Activated CD8-positive, alpha-beta memory T cell treated with anti-CD3 and anti-CD28 coated beads for 24 hours (primary cell): ENCODE data around the gene PGA3.
A peak's percentile ranks its signal among the peaks of the same experiment; 100 is the strongest.
"Not testable (repeated sequence)": the region's sequence is repeated elsewhere in the genome, so short reads cannot be mapped to it uniquely, and the experiment has no call there.

ENCODE experiments used
- DNase-seq: peaks from one replicate; pipeline ENCODE4 v3.0.0-alpha.2; 2020

The PGA3 gene

DNA sequence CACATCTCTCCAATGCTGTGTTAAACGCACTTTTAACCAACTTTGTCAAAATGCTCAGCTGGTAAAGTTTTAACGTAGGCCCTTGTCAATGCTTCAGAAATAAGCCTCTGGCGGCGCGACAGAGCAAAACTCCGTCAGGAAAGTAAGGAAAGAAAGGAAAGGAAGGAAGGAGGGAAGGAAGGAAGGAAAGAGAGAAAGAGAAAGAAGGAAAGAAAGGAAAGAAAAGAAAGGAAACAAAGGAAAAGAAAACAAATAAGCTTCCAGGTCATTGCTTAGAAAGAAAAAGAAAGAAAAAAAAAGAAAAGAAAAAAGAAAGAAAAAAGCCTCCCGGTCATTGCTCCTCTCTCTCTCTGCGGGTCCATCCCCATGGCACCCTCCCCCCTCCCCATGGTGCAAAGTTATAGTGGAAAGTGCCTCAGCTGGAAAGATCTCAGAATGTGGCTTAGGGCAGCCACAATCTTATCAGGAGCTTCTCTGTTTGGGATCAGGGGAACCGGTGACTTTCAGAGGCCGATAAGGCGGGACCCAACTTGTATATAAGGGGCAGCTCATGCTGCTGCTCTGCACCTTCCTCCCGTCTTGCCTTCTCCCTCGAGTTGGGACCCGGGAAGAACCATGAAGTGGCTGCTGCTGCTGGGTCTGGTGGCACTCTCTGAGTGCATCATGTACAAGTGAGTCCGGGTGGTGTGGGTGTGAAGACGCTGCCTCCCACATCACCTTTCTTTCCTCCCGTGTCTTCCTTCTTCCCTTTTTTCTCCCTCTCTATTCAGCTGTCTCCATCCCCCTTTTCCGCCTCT is at the start of gene PGA3:
TSS of gene PGA3 (plus strand) at position 566 of the 797 bp plus-strand sequence. CDS start at position 616, 50 bp downstream.
- not testable (repeated sequence) for DNase-seq

- DNase-seq: no peak
Observed at GRCh38 chr11:61153593-61154095, 49.7 kb upstream of the PGA3 start.

DNA sequence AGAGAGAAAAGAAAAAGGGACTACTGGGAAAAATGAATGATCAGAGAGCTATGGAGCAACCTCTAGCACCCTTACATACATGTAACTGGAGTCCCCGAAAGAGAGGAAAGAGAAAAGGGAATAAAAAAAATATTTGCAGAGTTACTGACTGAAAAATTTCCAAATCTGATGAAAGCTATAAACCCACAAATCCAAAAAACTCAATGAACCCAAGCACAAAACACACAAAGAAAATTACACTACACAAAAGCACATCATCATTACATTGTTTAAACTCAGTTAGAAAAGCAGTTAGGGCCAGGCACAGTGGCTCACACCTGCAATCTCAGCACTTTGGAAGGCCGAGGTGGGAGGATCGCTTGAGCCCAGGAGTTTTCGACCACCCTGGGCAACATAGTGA is 48.8 kb upstream of the PGA3 start:
- DNase-seq: no peak

DNA sequence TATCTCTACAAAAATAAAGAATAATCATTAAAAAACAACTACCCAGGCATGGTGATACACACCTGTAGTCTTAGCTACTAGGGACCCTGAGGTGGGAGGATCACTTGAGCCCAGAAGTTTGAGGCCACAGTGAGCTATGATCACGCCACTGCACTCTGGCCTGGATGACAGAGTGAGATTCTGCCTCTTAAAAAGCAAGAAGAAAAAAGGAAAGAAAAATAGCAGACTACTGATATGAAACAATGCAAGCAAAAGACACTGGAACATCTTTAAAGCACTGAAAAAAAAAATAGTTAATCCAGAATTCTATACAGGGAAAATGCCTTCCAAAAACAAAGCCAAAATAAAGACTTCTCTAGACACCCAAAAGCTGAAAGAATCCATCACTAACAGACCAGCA is 48.0 kb upstream of the PGA3 start:
- no peak for DNase-seq

DNA sequence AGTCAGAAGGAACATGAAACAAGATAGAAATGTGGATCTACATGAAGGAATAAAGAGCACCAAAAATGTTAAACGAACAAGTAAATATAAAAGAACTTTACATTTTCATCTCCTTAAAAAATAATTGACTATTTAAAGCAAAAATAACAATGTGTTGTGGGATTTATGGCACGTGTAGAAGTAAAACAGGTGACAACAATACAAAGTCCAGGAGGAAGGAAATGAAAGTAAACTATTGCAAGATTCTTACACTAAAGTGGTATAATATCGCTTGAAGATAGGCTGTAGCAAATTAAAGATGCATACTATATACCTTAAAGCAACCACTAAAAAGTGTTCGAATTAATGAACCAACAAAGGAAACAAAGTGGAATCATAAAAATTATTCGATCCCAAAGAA is 47.6 kb upstream of the PGA3 start:
- no peak for DNase-seq

DNA sequence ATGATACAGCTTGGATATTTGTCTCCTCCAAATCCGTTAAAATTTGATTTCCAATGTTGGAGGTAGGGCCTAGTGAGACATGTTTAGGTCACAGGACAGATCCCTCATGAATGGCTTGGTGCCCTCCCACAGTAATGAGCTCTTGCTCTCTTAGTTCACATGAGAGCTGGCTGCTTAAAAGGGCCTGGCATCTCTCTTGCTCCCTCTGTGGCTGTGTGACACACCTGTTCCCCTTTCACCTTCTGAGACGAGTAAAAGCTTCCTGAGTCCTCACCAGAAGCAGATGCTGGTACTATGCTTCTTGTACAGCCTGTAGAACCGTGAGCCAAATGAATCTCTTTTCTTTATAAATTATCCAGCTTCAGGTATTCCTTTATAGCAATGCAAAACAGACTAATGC is 45.6 kb upstream of the PGA3 start:
- DNase-seq: no peak

DNA sequence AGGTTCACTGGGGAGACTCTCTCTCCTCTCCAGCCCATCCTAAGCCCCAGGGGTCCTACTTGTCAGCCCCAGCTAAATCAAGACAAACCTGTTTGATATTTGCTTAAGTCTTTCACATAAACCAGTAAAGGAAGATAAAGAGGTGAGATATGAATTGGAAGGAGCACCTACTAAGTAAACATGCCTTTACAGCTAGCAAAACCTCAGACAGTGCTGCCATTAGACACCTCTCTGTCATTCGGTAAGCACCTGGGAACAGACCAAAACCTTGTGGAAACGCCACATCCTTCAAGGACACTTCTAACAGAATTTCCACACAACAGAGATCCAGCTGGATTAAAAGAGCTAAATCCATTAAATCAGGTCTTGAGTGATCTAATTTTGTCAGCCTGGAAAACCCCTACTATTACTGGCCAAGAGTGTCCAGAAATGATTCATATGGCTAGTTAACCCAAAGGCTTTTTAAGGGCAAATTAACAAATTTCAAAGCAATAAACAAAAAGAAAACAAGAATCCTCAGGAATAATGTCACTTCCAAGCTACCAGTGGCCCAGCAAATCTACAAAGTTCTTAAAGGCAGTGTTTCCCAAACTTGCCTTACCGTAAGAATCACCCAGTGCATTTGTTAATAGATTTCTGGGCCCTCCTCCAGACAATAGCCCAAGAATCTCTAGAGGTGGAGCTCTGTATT is 44.5 kb upstream of the PGA3 start:
- no peak for DNase-seq

- no peak for DNase-seq
Observed at GRCh38 chr11:61160487-61161189, 42.7 kb upstream of the PGA3 start.

DNA sequence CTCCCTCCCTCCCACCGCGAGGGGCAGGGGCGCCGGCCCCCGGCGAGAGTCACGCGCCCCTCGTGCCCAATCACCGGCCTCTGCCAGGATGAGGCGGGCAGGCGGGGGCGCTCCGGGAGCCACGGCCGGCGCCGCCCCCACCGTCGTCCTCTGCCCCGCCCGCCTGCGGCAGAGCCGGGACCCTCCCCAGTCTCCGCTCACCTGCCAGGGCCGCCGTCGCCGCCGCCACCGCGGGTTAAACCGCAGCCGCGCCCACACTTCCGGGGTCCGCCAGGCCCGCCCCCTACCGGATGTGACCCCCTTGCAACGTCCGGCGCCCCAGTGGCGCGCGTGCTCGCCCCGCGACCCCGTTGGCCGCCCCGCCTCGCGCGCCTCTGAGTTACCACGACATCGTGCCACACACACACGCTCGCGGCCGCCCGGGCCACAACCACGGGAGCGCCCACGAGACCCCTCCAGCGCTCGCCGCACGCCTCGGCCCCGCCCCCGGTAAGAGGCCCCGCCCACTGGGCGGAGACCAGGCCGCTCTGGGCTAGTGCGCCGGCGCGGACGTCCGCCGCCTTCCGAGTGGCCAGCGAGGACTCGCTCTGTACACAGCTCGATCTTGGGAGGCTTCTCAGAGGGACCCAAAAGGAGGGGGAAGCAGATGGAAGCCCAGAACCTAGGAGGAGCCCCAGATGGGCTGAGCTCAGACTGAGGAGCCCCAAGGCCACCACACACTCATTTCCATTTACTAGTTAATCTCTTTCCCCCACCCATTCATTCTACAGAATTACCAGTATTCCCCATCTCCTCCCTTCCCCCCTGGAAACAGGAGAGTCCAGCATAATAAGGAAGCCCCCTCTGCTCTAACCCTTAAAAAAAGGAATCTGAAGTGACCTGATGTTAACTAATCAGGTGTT is 41.9 kb upstream of the PGA3 start, which contains the start of gene VPS37C:
TSS of gene VPS37C (minus strand) at position 237 of the 902 bp plus-strand sequence. CDS start 22,597 bp downstream, outside the sequence.
- peak; percentile 97 for DNase-seq

DNA sequence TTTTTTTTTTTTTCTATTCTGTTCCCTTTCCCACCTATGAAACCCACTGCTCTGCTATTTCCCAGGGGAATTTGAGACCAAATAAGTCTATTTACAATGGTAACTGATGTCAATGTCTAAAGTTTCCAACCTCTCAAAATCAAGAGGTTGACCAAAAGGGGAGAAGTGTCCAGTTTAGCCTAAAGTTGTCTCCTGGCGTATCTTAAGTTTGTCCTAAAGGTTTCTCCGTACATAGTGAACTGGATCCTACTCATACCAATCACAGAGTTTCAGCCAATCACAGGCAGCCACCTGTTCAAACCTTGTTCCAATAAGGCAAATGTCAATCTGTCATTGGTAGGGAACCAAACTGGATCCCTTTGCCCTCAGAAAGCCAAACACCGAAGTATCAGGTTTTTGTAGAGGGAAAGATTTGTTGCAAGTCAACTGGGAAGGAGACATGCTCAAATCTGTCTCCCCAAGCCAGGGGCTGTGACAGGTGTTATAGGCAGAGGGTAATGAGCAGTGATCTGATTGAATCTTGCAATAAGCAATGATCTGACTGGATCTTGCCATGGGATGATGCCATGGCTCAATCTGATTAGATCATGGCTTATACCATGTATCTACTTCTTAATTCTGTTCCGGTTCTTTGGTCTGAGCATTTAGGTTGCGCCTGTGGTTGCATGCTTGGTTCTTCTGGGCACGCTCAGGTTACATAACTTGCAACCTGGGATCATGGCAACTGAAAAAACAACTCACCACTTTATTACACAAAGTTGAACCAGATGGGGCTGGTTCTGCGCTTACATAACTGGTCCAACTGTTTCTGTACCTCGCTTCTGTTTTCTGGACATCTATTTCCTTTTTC is 41.0 kb upstream of the PGA3 start:
- no peak for DNase-seq

DNA sequence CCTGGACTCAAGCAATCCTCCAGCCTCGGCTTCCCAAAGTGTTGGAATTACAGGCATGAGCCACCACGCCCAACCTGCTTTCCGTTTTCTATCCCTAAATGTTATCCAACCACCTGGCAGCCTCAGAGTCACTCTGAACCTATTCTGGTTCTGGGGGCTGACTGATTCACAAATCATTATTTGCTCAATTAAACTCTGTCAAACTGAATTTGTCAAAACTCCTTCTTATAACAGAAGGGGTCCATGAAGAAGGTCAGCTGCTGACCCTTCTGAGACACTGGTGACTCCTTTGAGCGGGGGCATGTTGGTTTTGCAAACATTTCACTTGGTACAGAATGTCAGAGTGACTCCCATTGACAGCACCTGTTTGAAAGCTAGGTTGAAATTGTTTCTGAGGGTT is 40.3 kb upstream of the PGA3 start:
- DNase-seq: no peak

- no peak for DNase-seq
Observed at GRCh38 chr11:61163714-61164605, 39.4 kb upstream of the PGA3 start.

GRCh38 chr11:61164606-61165424 is 38.5 kb upstream of the PGA3 start:
- no peak for DNase-seq

- not testable (repeated sequence) for DNase-seq
Observed at GRCh38 chr11:61165785-61166184, 37.5 kb upstream of the PGA3 start.

DNA sequence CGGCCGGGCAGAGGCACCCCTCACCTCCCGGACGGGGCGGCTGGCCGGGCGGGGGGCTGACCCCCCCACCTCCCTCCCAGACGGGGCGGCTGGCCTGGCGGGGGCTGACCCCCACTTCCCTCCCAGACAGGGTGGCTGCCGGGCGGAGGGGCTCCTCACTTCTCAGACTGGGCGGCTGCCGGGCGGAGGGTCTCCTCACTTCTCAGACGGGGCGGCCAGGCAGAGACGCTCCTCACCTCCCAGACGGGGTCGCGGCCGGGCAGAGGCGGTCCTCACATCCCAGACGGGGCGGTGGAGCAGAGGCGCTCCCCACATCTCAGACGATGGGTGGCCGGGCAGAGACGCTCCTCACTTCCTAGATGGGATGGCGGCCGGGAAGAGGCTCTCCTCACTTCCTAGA is 37.0 kb upstream of the PGA3 start:
- not testable (repeated sequence) for DNase-seq

GRCh38 chr11:61168042-61168688 is 35.1 kb upstream of the PGA3 start:
- DNase-seq: no peak

GRCh38 chr11:61168800-61169199 is 34.5 kb upstream of the PGA3 start:
- no peak for DNase-seq

GRCh38 chr11:61170566-61170965 is 32.7 kb upstream of the PGA3 start:
- DNase-seq: no peak

DNA sequence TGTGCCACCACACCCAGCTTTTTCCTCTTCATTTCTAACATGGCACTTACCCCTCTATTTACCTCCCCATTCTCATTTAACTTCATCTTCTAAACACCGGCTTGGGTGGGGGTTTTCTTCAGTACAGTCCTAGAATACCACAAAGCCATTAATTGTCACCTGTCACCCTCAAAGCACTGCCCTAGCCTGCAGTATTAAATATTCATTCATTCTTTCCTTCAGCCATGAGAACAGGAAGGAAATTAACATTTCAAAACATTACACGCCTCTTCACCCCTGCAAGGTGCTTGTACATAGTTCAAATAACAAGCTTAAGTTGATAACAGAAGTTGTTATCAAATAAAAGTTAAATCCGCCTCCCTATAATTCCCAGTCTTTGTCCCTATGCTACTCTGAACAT is 31.4 kb upstream of the PGA3 start:
- no peak for DNase-seq
